Measurements from ENCODE around the gene PKNOX2. TPM values are rescaled to one million over a fixed set of nuclear protein-coding genes. Genes with fewer than 3 reads are reported as not detected.

PKNOX2 gene
- total RNA-seq, 1 donor from 2014 or later, result not detected

DNA sequence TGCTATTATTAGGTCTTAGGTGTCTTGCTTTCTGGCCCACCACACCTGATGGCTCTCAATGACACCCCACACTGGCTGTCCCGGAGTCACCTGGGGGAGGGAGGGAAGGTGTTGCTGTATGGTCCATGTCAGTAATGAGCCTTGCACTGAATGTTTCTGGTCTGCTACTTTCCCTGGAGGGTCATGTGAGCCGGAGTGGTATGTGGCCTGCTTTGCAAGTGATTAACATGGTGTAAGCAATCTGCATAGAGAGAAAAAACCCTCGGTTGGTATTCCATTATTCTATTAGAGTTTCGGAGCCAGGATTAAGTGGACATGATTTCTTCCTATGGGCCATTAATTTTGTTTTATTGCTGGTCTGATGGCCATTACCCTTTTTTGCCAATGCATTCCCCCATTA lies 63.9 kb downstream of the PKNOX2 start:
- ChIA-PET CTCF (no interaction called here), POLR2A (no interaction called here)
- Mint-ChIP-seq H3K4me1 (no peaks in the 10 kb centered on the region), H3K27ac (no peak overlapping the region), H3K36me3 (ENCODE audit: low read depth) (no peaks in the 10 kb centered on the region), H3K9me3 (no peaks in the 10 kb centered on the region), H3K27me3 (peaks cover 9% of the 10 kb centered on the region), H3K4me3 (no peak overlapping the region)
- intact Hi-C loops (cut with micrococcal nuclease), result no loop called here
- TF ChIP-seq, protein P1, sequence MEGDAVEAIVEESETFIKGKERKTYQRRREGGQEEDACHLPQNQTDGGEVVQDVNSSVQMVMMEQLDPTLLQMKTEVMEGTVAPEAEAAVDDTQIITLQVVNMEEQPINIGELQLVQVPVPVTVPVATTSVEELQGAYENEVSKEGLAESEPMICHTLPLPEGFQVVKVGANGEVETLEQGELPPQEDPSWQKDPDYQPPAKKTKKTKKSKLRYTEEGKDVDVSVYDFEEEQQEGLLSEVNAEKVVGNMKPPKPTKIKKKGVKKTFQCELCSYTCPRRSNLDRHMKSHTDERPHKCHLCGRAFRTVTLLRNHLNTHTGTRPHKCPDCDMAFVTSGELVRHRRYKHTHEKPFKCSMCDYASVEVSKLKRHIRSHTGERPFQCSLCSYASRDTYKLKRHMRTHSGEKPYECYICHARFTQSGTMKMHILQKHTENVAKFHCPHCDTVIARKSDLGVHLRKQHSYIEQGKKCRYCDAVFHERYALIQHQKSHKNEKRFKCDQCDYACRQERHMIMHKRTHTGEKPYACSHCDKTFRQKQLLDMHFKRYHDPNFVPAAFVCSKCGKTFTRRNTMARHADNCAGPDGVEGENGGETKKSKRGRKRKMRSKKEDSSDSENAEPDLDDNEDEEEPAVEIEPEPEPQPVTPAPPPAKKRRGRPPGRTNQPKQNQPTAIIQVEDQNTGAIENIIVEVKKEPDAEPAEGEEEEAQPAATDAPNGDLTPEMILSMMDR (IDR thresholded peaks at IDR 0.05), result no peak
- ATAC-seq (ENCODE audit: low read depth), result no peak
- no peak for DNase-seq

DNA sequence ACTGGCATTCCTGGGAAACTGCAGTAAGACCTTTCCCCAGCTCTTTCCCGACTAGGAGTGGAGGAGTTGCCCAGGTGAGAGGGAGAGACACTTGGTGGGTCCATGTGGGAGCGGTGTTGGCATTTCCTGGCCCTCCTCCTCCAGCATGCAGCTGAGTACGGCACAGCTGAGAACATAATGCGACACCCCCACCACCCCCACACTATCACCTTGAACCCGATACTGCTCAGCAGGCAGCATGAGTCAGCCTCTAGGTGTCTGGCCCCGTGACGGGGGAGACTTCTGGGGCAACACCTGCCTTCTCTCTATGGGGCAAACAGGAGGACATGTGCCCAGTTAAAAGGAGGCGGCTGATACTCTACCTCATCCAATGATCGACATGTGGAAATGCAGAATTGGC lies 64.4 kb downstream of the PKNOX2 start:
- H3K9me3 Mint-ChIP-seq, result no peaks in the 10 kb centered on the region
- intact Hi-C loops (cut with micrococcal nuclease), result no loop called here
- POLR2A ChIA-PET, result no interaction called here
- ATAC-seq (ENCODE audit: low read depth) (no peak), DNase-seq (no peak)
- TF ChIP-seq, protein P1 (IDR thresholded peaks at IDR 0.05), result no peak
- H3K27ac Mint-ChIP-seq, result no peak overlapping the region
- H3K36me3 Mint-ChIP-seq (ENCODE audit: low read depth), result no peaks in the 10 kb centered on the region
- H3K4me3 Mint-ChIP-seq, result no peak overlapping the region
- CTCF ChIA-PET, result no interaction called here
- no peaks in the 10 kb centered on the region for H3K4me1 Mint-ChIP-seq
- H3K27me3 Mint-ChIP-seq, result peaks cover 13% of the 10 kb centered on the region

DNA sequence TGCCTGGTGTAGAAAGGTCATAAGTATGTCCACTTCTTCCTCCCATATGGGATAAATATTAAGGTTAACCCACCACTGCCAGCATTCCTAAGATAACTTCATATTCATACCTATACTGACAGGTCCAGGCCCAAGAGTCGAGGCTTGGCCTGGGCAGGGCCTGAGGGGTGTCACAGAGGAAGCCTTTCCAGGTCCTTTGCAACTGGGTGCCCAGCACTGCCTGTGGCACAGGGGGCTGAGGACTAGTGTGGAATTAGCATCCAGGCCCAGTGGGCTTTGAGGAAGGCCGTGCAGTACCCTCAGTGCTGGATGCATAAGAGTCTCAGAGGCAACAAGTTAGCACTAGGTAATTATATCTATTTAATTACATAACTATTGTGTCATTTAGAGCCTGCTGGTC lies 65.4 kb downstream of the PKNOX2 start:
- intact Hi-C loops (cut with micrococcal nuclease), result no loop called here
- ChIA-PET POLR2A (no interaction called here), CTCF (no interaction called here)
- DNase-seq (no peak), ATAC-seq (ENCODE audit: low read depth) (no peak)
- H3K27ac Mint-ChIP-seq, result no peak overlapping the region
- TF ChIP-seq, protein P1 (IDR thresholded peaks at IDR 0.05), result no peak
- H3K9me3 Mint-ChIP-seq, result no peaks in the 10 kb centered on the region
- H3K4me3 Mint-ChIP-seq, result no peak overlapping the region
- no peaks in the 10 kb centered on the region for H3K36me3 Mint-ChIP-seq (ENCODE audit: low read depth)
- H3K27me3 Mint-ChIP-seq, result peaks cover 14% of the 10 kb centered on the region
- H3K4me1 Mint-ChIP-seq, result no peaks in the 10 kb centered on the region

DNA sequence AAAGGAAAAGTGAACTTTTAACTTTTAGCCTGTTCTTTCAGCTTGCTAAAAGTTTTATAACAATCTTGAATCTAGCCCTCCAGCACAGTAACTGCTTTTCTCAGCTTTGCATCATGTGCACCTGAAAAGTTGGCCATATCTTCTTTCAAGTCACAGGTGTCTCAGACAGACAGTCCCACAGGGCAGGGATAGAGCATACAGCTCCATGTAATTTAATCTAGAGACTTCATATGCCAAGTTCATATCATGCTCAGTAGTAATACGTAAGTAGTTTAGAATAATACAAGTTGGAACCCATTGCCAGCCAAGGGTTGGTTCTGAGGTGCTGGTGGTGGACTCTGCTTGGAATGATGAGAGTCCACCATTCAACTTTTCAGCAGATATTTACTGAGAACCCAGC lies 68.6 kb downstream of the PKNOX2 start:
- POLR2A ChIA-PET, result no interaction called here
- intact Hi-C loops (cut with micrococcal nuclease), result no loop called here
- Mint-ChIP-seq H3K4me3 (no peak overlapping the region), H3K27ac (no peak overlapping the region), H3K9me3 (no peaks in the 10 kb centered on the region), H3K4me1 (no peaks in the 10 kb centered on the region), H3K36me3 (ENCODE audit: low read depth) (no peaks in the 10 kb centered on the region), H3K27me3 (peaks cover 14% of the 10 kb centered on the region)
- DNase-seq, result no peak
- TF ChIP-seq, protein P1 (IDR thresholded peaks at IDR 0.05), result no peak
- CTCF ChIA-PET, result no interaction called here
- ATAC-seq (ENCODE audit: low read depth), result no peak

DNA sequence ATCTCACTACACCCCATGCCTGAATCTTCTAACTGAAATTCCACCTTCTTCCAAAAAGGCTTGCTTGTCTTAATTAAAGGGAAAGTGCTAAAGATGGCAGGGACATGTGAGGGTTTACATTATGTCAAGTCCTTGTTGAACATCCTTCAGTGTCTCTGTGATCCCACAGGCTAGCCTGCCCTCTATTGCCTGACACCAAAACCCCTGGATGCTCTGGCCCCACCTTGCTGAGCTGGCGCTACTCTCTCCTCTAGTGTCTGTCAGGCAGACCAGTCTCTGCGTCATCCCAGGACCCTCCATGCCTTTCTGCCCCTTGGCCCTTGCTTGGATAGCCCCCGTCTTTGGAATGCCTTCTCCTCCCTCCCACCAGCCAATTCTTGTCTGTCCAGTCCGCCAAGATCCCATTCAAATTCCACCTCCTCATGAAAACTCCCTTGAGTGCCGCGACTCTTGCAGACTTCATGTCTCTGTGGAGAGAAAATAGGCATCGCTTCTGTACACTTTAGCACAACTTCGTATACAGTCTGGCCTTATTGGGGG lies 69.3 kb downstream of the PKNOX2 start:
- H3K36me3 Mint-ChIP-seq (ENCODE audit: low read depth), result no peaks in the 10 kb centered on the region
- H3K27ac Mint-ChIP-seq, result no peak overlapping the region
- no peaks in the 10 kb centered on the region for H3K4me1 Mint-ChIP-seq
- ChIA-PET POLR2A (no interaction called here), CTCF (no interaction called here)
- no peaks in the 10 kb centered on the region for H3K9me3 Mint-ChIP-seq
- TF ChIP-seq, protein P1 (IDR thresholded peaks at IDR 0.05), result no peak
- no peak overlapping the region for H3K4me3 Mint-ChIP-seq
- no peak for ATAC-seq (ENCODE audit: low read depth)
- DNase-seq, result no peak
- H3K27me3 Mint-ChIP-seq, result peaks cover 12% of the 10 kb centered on the region
- intact Hi-C loops (cut with micrococcal nuclease), result no loop called here
